ENCODE data around the gene ATPAF2.

The ATPAF2 gene

DNA sequence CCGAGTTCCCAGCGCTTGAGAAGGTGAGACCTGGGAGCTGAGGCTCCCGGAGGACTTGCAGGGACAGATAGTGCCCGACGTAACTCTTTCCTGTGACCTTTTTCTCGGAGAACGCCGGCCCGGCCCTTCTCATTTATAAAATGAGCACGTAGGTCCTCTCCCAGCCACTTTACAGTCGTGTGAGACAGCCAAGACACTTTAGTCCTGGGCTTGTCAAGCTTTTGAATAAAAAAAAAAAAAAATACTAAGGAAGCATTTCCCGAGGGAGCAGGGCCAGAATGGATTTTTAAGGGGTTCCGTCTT, 66.1 kb downstream of the ATPAF2 start:
- no peak for DNase-seq
- TF ChIP-seq, protein P1, sequence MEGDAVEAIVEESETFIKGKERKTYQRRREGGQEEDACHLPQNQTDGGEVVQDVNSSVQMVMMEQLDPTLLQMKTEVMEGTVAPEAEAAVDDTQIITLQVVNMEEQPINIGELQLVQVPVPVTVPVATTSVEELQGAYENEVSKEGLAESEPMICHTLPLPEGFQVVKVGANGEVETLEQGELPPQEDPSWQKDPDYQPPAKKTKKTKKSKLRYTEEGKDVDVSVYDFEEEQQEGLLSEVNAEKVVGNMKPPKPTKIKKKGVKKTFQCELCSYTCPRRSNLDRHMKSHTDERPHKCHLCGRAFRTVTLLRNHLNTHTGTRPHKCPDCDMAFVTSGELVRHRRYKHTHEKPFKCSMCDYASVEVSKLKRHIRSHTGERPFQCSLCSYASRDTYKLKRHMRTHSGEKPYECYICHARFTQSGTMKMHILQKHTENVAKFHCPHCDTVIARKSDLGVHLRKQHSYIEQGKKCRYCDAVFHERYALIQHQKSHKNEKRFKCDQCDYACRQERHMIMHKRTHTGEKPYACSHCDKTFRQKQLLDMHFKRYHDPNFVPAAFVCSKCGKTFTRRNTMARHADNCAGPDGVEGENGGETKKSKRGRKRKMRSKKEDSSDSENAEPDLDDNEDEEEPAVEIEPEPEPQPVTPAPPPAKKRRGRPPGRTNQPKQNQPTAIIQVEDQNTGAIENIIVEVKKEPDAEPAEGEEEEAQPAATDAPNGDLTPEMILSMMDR (IDR thresholded peaks at IDR 0.05; ENCODE audit: low read depth, low read length, missing control alignments): no peak
- H3K27ac ChIP-seq: peak overlapping the region; percentile 65
- no peaks in the 10 kb centered on the region for H3K36me3 ChIP-seq (replicated peaks)
- in situ Hi-C loops (cut with HindIII; ENCODE audit: low pct_ligation_motif_present, low sequenced_read_pairs): no loop called here
- no peaks in the 10 kb centered on the region for H3K27me3 ChIP-seq (replicated peaks)
- H3K4me3 ChIP-seq (ENCODE audit: low read depth, low read length): peak overlapping the region; percentile 76

- Histone ChIP-seq H3K27ac (peak within 1 kb of the TSS; percentile 65), H3K36me3 (replicated peaks) (no peaks in the 10 kb centered on the region), H3K27me3 (replicated peaks) (no peaks in the 10 kb centered on the region), H3K4me3 (ENCODE audit: low read depth, low read length) (peak within 1 kb of the TSS; percentile 76)
- TF ChIP-seq, protein P1 (IDR thresholded peaks at IDR 0.05; ENCODE audit: low read depth, low read length, missing control alignments): no peak
- in situ Hi-C loops (cut with HindIII; ENCODE audit: low pct_ligation_motif_present, low sequenced_read_pairs): no loop called here
- DNase-seq: peak; percentile 100
These were observed 66.6 kb downstream of the ATPAF2 start, which contains the start of the genes DRC3 and TOM1L2 for GRCh38 chr17:17972126-17972951. DRC3 (plus strand) TSS chr17:17972862; CDS start chr17:17977599, 4,737 bp downstream. TOM1L2 (minus strand) TSS chr17:17972400; CDS start chr17:17972313, 87 bp downstream.

GRCh38 chr17:17971431-17972125, 67.4 kb downstream of the ATPAF2 start:
- peak overlapping the region; percentile 75 for H3K4me3 ChIP-seq (ENCODE audit: low read depth, low read length)
- TF ChIP-seq, protein P1 (IDR thresholded peaks at IDR 0.05; ENCODE audit: low read depth, low read length, missing control alignments): no peak
- no peaks in the 10 kb centered on the region for H3K36me3 ChIP-seq (replicated peaks)
- in situ Hi-C loops (cut with HindIII; ENCODE audit: low pct_ligation_motif_present, low sequenced_read_pairs): no loop called here
- peak overlapping the region; percentile 64 for H3K27ac ChIP-seq
- DNase-seq: no peak
- H3K27me3 ChIP-seq (replicated peaks): no peaks in the 10 kb centered on the region

- no peaks in the 10 kb centered on the region for H3K27me3 ChIP-seq (replicated peaks)
- H3K27ac ChIP-seq: no peak overlapping the region
- H3K36me3 ChIP-seq (replicated peaks): no peaks in the 10 kb centered on the region
- no peak for DNase-seq
- TF ChIP-seq, protein P1 (IDR thresholded peaks at IDR 0.05; ENCODE audit: low read depth, low read length, missing control alignments): no peak
- H3K4me3 ChIP-seq (ENCODE audit: low read depth, low read length): peak overlapping the region; percentile 75
- in situ Hi-C loops (cut with HindIII; ENCODE audit: low pct_ligation_motif_present, low sequenced_read_pairs): no loop called here
These were observed 68.1 kb downstream of the ATPAF2 start for GRCh38 chr17:17970699-17971430.

Data from brain microvascular endothelial cell (primary cell).